PC-9 (cell line): ENCODE measurements around the gene LMOD2. TPM values are rescaled to one million over a fixed set of nuclear protein-coding genes. Genes with fewer than 3 reads are reported as not detected.

Experiments used
- BruUV-seq: library from RNA; stranded (reverse); fragments of 400-500 nt; replicated peaks from 2 replicates; lab custom pipeline; 2021; lab: Mats Ljungman, UMichigan
- CTCF ChIA-PET: fragments of 300-600 bp; sonication (Branson Sonifier 250); formaldehyde crosslinking; loops from one replicate; lab custom pipeline; 2022; ENCODE audit warnings: antibody characterized with exemption; lab: Charles Lee
- POLR2A ChIA-PET: fragments of 300-600 bp; sonication (Branson Sonifier 250); formaldehyde crosslinking; loops from one replicate; lab custom pipeline; 2022; ENCODE audit warnings: antibody characterized with exemption; ENCODE audit not compliant: unreplicated experiment; lab: Charles Lee
- DNase-seq, 2 experiments: peaks; one replicate each; pipeline versions ENCODE4 v3.0.0 to v3.0.0-alpha.2; 2015 to 2022; ENCODE audit warnings: mixed read lengths in 1 of 2
- H2AFZ ChIP-seq: fragments of 200-600 bp; sonication (generic); 2 replicates; pipeline ENCODE4 v1.8.1; 2017; ENCODE audit warnings: antibody characterized with exemption
- H3F3A ChIP-seq: fragments of 200-600 bp; sonication (generic); 2 replicates; pipeline ENCODE4 v1.8.1; 2017; ENCODE audit warnings: antibody characterized with exemption, mild to moderate bottlenecking, low read depth; ENCODE audit not compliant: insufficient read depth
- H3K27ac ChIP-seq: fragments of 200-600 bp; sonication (generic); 2 replicates; pipeline ENCODE4 v1.6.1; 2016; ENCODE audit warnings: mixed run types
- H3K27me3 ChIP-seq: fragments of 200-600 bp; sonication (generic); 2 replicates; pipeline ENCODE4 v1.6.1; 2016; ENCODE audit warnings: low read depth, mixed run types; ENCODE audit not compliant: insufficient read depth
- H3K36me3 ChIP-seq: fragments of 200-600 bp; sonication (generic); 2 replicates; pipeline ENCODE4 v1.6.1; 2016; ENCODE audit warnings: low read depth, mixed run types
- H3K4me1 ChIP-seq: fragments of 200-600 bp; sonication (generic); replicated peaks from 2 replicates; pipeline ENCODE4 v1.6.1; 2016; ENCODE audit warnings: mixed run types; ENCODE audit not compliant: insufficient read depth
- H3K4me2 ChIP-seq: fragments of 200-600 bp; sonication (generic); 2 replicates; pipeline ENCODE4 v1.6.1; 2017; ENCODE audit warnings: mixed run types
- H3K4me3 ChIP-seq: fragments of 200-600 bp; sonication (generic); 2 replicates; pipeline ENCODE4 v1.6.1; 2016; ENCODE audit warnings: mixed run types
- H3K79me2 ChIP-seq: fragments of 200-600 bp; sonication (generic); 2 replicates; pipeline ENCODE4 v1.6.1; 2017; ENCODE audit warnings: low read depth, mixed run types
- H3K9me2 ChIP-seq: fragments of 200-600 bp; sonication (generic); 2 replicates; pipeline ENCODE4 v1.8.1; 2017; ENCODE audit warnings: mild to moderate bottlenecking; ENCODE audit not compliant: insufficient read depth
- H3K9me3 ChIP-seq: fragments of 200-600 bp; sonication (generic); 2 replicates; pipeline ENCODE4 v1.8.1; 2016; ENCODE audit warnings: low read depth; ENCODE audit not compliant: insufficient read depth
- H4K20me1 ChIP-seq: fragments of 200-600 bp; sonication (generic); 2 replicates; pipeline ENCODE4 v1.8.1; 2017; ENCODE audit not compliant: insufficient read depth
- EZH2 ChIP-seq: fragments of 200-600 bp; sonication (generic); IDR thresholded peaks from 2 replicates; pipeline ENCODE4 v1.8.0; 2017; ENCODE audit warnings: antibody characterized with exemption, low read depth
- intact Hi-C: fragments of 100-400 bp; cut with micrococcal nuclease; formaldehyde crosslinking; loops from one replicate; pipeline ENCODE4 v1.10.0; 2022; ENCODE audit not compliant: unreplicated experiment
- total RNA-seq: library from RNA; stranded (reverse); gene quantifications from 2 replicates; pipeline ENCODE4 v1.2.3, GENCODE V29; 2021
- TF ChIP-seq, protein P1 (sequence below): fragments of 200-600 bp; sonication (generic); conservative IDR thresholded peaks from 2 replicates; pipeline ENCODE4 v1.6.1; 2017; ENCODE audit warnings: mixed run types, antibody characterized with exemption, mild to moderate bottlenecking, moderate library complexity

LMOD2 gene
- total RNA-seq, 1 experiment from 2014 or later, result not detected

DNA sequence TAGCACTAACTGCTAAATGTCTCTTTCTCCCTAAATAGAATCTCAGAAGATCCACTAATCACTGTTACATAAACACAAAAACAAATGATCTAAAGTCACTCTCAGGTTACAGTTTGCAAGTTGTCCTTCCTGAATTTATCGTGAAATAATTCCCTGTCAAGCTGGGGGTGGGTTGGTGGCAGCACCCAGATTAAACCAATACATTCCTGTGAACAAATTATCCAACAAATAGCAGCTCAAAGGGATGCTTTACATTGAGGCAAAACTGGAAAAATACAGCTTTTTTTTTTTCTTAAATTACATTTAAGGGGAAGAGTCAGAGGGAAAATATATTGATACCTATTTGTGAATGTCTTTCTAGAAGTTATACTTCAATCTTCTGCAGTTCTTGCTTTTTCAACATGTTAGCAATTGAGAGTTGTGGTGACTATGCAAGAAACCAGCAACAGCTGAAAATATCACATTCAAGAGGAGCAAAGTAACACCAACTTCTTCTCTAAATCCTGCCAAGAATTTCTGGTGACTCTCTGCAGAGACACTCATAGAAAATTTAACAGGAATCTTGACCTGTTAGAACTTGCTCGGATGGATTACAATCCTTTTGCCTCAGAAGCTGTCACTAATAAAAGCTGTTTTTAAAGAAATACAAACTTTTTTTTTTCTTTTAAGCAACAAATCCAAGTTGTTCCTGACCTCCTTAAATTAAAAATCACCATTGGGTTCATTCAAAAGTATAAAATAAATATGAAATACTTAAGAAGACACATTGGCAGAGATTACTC, 18.9 kb downstream of the LMOD2 start:
- H3K4me1 ChIP-seq, result no peaks in the 10 kb centered on the region
- POLR2A ChIA-PET, result no interaction called here
- H3K9me3 ChIP-seq, result no peaks in the 10 kb centered on the region
- no peaks in the 10 kb centered on the region for H4K20me1 ChIP-seq
- no peaks in the 10 kb centered on the region for H3F3A ChIP-seq
- H3K79me2 ChIP-seq, result no peaks in the 10 kb centered on the region
- no peak overlapping the region for H3K27ac ChIP-seq
- peaks cover 4% of the 10 kb centered on the region; the same call in 1 of the 2 replicates for H3K36me3 ChIP-seq
- CTCF ChIA-PET, result no interaction called here
- H2AFZ ChIP-seq, result no peak overlapping the region
- intact Hi-C loops, result no loop called here
- H3K4me3 ChIP-seq, result no peak overlapping the region
- no TSS peak for BruUV-seq
- no peaks in the 10 kb centered on the region for H3K9me2 ChIP-seq
- DNase-seq, result no peak
- TF ChIP-seq, protein P1, sequence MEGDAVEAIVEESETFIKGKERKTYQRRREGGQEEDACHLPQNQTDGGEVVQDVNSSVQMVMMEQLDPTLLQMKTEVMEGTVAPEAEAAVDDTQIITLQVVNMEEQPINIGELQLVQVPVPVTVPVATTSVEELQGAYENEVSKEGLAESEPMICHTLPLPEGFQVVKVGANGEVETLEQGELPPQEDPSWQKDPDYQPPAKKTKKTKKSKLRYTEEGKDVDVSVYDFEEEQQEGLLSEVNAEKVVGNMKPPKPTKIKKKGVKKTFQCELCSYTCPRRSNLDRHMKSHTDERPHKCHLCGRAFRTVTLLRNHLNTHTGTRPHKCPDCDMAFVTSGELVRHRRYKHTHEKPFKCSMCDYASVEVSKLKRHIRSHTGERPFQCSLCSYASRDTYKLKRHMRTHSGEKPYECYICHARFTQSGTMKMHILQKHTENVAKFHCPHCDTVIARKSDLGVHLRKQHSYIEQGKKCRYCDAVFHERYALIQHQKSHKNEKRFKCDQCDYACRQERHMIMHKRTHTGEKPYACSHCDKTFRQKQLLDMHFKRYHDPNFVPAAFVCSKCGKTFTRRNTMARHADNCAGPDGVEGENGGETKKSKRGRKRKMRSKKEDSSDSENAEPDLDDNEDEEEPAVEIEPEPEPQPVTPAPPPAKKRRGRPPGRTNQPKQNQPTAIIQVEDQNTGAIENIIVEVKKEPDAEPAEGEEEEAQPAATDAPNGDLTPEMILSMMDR, result no peak
- no peak for TF ChIP-seq EZH2
- no peaks in the 10 kb centered on the region for H3K27me3 ChIP-seq
- no peak overlapping the region for H3K4me2 ChIP-seq

DNA sequence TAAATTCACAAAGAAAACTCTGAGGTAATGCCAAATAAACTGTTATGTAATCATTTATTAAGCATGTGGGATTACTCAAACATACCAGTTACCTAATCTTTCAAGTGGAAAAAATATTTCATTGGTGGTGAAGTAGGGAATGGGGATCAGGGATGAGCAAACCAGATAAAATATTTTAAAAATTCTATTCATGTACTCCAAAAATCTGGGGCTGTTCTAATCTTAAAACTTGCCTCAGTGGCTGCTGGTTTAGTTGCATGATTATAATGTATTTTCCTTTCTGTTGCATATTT, 19.5 kb downstream of the LMOD2 start:
- POLR2A ChIA-PET, result no interaction called here
- Histone ChIP-seq H3K9me2 (no peaks in the 10 kb centered on the region), H3K36me3 (peaks cover 4% of the 10 kb centered on the region; the same call in 1 of the 2 replicates), H3K9me3 (no peaks in the 10 kb centered on the region), H3K4me2 (no peak overlapping the region), H3K4me1 (no peaks in the 10 kb centered on the region), H3F3A (no peaks in the 10 kb centered on the region), H3K27me3 (no peaks in the 10 kb centered on the region), H3K4me3 (no peak overlapping the region), H4K20me1 (no peaks in the 10 kb centered on the region), H3K27ac (no peak overlapping the region), H2AFZ (no peak overlapping the region), H3K79me2 (no peaks in the 10 kb centered on the region)
- no peak for DNase-seq
- intact Hi-C loops, result no loop called here
- TF ChIP-seq EZH2, result no peak
- TF ChIP-seq, protein P1, result no peak
- BruUV-seq, result no TSS peak
- CTCF ChIA-PET, result no interaction called here

DNA sequence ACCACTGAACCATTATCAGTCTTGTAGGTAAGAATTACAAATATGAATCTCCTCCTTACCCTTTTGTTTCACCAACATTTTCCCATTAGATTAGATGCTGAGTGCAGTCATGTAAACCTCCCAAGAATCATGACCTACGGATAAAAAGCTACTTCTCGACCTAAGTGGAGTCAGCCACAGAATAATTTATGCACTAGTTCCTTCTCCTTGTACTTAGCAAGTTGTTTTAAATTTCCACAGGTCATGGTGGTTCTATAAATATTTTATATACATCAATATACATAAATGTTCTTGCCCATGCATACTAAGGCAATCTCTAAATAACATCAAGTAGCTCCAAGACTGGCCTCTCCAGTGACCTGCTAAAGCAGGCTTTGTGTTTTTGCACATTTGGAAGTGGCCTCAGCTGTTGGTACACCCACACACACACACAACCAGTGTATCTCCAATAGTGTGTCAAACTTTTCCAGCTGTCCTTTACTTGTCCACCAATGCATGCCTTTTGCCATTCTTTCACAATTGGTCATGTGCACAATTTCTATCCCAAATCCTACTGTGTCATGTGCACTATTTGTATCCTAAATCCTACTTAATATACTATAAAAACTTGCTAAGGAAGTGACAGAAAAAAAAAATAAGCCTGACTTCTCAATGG, 21.5 kb downstream of the LMOD2 start:
- BruUV-seq, result no TSS peak

More for the DNA sequence above, 21.5 kb downstream of the LMOD2 start:
- Histone ChIP-seq H3K4me2 (no peak overlapping the region), H4K20me1 (no peaks in the 10 kb centered on the region), H3K9me3 (no peaks in the 10 kb centered on the region), H3K79me2 (no peaks in the 10 kb centered on the region), H3K27me3 (no peaks in the 10 kb centered on the region), H3K9me2 (no peaks in the 10 kb centered on the region), H3K36me3 (peaks cover 11% of the 10 kb centered on the region; the same call in 1 of the 2 replicates), H3K27ac (no peak overlapping the region), H3F3A (no peaks in the 10 kb centered on the region), H2AFZ (no peak overlapping the region), H3K4me1 (no peaks in the 10 kb centered on the region), H3K4me3 (no peak overlapping the region)
- DNase-seq, result no peak
- CTCF ChIA-PET, result interaction anchor here (0.6 kb wide), 1 partner anchor 183 kb away, joined by 3 read pairs; no protein-coding TSS in a partner anchor
- TF ChIP-seq, protein P1, result no peak
- TF ChIP-seq EZH2, result no peak
- POLR2A ChIA-PET, result interaction anchor here (0.7 kb wide), 1 partner anchor 17 kb away, joined by 8 read pairs; no protein-coding TSS in a partner anchor
- intact Hi-C loops, result no loop called here
